Sigmoid colon (tissue), 4 donors: Measurements from ENCODE around the gene SETD7.

Experiments used
- POLR2AphosphoS5 ChIP-seq, 4 donors: sonication (generic); formaldehyde crosslinking; IDR thresholded peaks; one replicate each; pipeline ENCODE4 v1.6.1; 2017; ENCODE audit warnings: antibody characterized with exemption in 4 of 4
- TF ChIP-seq, protein P1 (sequence below), 4 experiments: fragments of 450-650 bp in 3 of 4; fragments of 200-600 bp in 1 of 4; IDR thresholded peaks; one replicate each; pipeline ENCODE4 v1.5.1; 2016 to 2019; ENCODE audit warnings: antibody characterized with exemption in 4 of 4, mild to moderate bottlenecking in 3 of 4, moderate library complexity in 2 of 4

DNA sequence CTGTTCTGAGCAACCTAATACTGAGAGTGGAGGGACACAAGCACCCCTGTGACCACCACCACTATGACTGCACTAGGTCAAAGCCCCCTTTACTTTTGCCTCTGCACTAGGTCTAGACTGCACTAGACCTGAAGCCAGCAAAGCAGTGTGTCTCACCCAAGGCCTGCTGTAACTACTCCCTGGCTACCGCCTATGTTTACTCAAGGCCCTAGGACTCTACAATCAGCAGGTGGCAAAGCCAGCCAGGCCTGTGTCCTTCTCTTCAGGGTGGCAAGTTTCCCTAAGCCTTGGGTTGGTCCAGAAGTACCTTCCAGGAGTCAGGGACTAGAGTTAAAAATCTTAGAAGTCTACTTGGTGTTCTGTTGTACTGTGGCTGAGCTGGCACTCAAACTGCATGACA lies 86.2 kb downstream of the SETD7 start:
- no peak for TF ChIP-seq POLR2AphosphoS5 (IDR thresholded peaks at IDR 0.05)
- TF ChIP-seq, protein P1, sequence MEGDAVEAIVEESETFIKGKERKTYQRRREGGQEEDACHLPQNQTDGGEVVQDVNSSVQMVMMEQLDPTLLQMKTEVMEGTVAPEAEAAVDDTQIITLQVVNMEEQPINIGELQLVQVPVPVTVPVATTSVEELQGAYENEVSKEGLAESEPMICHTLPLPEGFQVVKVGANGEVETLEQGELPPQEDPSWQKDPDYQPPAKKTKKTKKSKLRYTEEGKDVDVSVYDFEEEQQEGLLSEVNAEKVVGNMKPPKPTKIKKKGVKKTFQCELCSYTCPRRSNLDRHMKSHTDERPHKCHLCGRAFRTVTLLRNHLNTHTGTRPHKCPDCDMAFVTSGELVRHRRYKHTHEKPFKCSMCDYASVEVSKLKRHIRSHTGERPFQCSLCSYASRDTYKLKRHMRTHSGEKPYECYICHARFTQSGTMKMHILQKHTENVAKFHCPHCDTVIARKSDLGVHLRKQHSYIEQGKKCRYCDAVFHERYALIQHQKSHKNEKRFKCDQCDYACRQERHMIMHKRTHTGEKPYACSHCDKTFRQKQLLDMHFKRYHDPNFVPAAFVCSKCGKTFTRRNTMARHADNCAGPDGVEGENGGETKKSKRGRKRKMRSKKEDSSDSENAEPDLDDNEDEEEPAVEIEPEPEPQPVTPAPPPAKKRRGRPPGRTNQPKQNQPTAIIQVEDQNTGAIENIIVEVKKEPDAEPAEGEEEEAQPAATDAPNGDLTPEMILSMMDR (IDR thresholded peaks at IDR 0.05), result no peak
